HG03460 (cell line): ENCODE data around the gene TENM3.
A peak's percentile ranks its signal among the peaks of the same experiment; 100 is the strongest.

Experiments used
- ATAC-seq: cut with Tn5 transposase; IDR thresholded peaks from one replicate; pipeline ENCODE4 v1.9.1; 2021; ENCODE audit not compliant: unreplicated experiment

The TENM3 gene

DNA sequence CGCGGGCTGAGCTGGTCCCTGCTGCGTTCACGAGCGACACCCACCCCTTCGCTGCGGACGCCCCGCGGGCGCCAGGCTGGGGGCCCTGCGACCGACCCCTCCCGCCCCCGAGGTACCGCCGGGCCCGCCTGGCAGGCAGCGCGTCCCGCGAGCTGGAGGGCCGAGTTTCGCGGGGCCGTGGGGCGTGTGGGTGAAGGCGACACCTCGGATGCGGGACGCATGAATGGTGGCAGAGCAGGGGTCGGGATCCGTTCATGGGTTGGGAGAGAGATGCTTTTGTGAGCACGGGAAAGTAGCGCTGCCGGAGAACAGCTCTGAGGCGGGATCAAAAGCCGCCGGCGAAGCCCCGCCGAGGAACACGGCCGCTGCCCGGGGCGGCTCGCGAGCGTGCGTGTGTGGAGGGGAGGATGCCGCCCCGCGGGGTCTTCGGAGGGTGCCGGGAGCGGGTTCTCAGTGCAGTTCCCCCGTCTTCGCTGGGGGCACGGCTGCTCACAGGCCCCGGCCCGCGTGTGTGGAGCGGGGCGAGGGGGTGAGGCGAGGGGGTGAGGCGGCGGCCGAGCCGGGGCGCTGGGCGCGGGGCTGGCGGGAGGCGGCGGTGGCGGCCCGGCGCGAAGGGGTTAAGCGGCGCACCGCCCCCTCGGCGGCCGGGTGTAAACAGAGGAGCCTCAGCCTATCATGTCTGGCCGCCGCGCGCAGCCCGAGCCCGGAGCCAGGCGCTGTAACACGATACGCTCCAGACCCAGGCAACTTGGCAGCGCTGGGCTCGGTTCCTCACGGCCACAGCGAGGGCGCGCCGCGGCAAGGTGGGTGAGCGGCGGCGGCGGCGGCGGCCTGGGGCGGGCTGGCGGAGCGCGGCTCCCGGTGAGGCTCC lies 205.3 kb downstream of the TENM3 start:
- peak; percentile 64 for ATAC-seq

DNA sequence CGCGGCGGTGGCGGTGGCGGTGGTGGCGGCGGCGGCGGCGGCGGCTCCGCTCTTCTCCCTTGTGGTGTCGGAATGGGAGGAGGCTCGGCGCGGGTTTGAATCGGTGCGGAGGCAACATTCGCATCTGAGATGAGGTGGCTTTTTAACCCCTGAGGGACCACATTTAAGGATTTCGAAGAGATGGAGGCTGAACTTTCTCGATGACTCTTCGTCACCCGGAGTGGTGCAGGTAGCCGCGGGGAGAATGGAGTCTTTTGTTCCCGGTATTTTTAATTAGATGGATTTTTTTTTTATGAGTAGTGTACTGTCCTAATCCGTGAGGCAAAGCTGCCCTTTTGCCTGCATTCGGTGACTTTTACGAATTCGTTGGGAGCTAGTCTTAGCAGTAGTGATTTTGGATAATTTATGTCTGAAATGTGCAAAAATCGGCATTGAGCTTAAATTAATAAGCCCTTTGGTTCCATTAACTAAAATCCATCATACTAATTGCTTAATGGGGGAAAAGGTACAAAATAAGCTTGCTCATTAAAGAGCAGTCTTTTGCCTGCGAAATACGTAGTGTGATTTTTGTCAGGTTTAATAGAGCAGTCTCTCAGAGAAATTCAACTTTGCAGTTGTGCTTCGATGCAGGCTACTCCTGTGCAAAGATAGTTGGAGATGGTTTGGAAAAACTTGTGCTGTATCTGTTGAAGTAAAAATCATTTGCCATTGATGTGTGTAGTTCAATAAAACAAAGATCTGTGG lies 206.2 kb downstream of the TENM3 start:
- no peak for ATAC-seq

DNA sequence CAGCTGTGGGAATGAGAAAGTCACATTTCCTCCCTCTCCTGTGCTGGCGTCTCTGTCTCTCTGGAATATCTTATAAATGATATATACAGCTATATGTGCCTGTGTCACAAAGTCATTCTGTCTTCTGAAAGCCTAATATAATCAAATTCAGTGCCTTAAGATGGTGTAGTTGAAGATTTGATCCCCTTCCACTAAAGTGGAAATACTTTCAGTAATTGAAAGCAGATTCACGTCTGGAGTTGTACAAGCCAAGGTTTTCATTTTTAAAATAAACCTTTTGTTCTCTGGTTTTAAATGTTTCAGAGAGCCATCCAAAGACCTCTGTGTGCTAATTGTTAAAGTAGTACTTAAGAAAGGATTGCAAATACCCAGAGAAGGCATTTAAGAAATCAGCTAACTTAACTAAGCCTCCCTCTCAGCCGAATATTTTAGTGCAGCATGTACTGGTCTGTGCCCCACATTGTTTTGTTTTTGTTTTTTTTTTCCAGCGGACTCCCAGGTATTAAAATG lies 206.8 kb downstream of the TENM3 start:
- ATAC-seq, result no peak

DNA sequence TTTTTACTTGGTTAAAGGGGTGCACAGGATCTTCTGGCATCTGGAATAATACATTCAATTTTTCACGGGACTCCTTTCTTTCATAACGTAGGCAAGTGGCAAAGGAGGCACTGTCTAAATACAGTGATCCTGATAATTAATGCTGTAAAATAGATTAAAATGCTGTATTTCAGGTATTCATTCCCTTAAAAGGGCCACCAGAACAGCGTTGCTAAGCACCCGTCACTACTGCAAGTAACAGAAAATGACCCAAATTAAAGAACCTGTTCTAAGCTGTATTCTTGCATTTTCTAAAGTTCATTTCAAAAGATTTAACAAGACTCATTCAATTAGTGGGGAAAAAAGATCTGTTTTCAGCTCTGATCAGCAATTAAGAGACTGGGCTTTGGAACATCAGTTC lies 208.2 kb downstream of the TENM3 start:
- ATAC-seq, result no peak

DNA sequence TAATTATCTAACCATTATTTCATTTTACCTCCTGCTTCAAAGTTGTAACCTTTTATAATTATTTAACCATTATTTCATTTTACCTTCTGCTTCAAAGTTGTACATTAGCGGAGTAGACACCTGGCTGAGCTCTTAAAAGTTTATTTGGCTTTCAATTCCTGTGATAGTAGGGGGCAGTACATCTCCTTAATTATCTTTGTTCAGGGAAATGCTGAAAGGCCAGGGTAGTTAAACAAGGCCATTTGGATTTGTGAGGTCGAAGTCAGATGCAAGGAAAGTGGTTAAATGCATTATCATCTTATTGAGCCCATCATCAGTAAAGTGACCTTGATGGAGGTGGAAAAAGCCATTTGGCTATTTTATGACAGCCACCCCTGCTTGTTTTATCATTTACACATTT lies 210.6 kb downstream of the TENM3 start:
- ATAC-seq, result no peak

DNA sequence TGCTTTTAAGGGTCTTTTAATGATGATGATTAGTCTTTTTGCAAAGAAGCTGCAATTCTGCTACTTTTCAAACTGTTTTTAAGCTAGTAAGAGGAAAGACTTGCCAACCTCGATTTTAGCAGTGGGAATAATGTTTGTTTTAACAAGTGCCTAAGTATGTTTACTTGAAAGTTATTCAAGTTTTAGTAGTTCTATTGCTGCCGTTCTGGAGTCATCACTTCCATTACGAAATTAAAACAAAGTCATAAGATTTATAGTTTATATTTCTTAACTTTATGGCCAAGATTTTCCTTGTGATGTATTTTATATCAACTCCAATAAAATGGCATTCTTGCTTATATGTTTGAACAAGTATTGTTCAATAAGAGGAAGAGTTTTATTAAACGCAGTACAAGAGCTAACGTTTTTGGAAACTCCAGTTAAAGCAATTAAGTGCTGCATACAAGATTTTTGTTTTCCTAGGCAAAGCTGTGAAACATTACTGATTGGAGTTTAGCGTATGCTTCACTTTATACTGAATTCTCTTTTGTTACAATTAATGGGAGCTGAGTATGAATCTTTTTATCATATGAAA lies 211.3 kb downstream of the TENM3 start:
- ATAC-seq, result no peak

DNA sequence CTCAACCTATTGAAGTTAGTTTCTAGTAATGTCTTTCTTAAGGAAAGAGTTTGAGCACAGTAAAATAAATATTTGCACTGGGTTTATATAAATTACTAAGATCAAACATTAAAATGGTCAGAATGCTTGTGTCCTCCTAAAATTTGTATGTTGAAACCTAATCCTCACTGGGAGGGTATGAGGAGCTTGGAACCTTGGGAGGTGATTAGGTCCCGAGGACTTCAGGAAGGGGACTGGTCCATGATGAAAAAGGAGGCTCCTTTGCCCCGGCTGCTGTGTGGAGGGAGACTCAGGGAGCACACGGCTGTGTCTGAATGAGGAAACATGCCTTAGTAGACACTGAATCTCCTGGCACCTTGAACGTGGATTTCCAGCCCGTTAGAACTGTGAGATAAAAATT lies 221.9 kb downstream of the TENM3 start:
- ATAC-seq, result no peak

DNA sequence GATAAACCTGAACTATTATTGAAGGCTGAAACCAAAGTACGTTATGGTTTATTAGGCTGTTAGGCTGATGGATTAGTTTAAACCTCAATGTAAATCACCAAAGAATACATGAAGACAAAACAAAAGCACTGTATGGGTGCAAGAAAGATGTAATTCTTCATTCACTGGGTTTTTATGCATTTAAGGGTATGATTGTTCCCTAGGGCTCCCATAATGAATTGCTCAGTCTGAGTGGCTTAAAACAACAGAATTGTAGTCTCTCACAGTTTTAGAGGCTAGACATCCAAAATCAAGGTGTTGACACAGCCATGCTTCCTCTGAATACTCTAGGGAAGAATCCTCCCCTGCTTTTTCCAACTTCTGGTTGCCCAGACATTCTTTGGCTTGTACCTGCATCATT lies 222.8 kb downstream of the TENM3 start:
- ATAC-seq, result no peak

DNA sequence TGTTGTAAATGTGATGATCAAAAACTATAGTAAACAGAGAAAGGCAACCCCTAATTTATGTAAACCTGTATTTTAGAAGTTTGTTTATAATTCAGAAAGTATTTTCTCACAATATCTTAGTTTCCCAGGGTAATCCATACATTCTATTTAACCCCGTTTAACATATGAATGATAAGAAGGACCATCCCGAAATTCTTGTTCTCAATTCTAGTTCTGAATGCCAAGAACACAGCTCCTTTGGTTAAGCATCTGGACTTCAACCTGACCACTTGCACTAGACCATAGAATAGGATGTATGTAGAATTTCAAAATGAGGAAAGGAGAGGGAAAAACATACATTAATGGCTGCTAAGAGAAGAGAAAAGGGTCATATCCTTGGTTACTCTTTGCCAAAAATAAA lies 227.0 kb downstream of the TENM3 start:
- no peak for ATAC-seq

DNA sequence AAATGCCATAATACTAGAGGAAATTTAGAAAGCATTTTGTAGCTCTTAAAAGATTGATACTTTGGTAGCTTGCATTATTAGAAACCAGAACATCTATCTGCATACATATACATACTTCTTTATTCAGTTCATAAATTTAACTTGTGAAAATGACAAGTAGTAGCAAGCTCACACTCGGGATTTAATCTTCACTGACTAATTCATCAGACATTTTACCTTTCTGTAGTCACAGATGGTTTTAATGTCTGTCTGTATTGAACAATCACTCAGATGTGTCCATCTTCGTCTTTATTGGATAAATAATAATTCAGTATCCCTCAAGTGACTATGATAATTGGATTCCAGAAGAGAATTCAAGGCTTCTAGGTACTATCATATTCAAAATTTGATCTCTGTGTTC lies 232.3 kb downstream of the TENM3 start:
- ATAC-seq, result no peak

DNA sequence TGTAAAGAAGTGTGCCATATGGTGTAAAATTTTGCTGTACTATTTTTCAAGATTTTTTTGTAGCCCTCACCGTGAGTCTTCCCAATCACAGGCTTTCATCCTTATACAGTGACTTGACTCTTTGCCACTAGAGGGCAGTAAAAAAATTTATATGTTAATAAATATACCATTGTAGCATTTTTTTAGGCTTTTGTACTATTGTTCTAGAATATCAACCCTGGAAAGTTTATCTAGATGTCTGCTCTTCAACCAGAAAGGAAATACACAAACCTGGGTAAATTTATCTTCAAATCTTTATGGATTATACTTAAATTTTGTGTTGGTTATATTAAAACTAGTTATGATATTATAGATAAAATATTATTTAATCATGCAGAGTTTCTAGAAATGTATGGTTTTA lies 235.3 kb downstream of the TENM3 start:
- ATAC-seq, result peak; percentile 61

DNA sequence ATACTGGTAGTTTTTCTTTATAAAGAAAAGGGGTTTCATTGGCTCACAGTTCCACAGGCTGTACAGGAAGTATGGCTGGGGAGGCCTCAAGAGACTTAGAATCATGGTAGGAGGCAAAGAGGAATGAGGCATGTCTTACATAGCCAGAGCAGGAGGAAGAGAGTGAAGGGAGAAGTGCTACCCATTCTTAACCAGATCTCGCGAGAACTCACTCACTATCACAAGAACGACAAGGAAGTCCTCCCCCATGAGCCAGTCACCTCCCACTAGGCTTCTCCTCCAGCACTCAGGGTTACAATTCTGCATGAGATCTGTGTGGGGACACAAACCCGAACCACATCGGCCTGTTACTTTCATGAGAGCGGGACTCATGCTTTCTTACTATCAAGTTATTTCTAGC lies 240.5 kb downstream of the TENM3 start:
- no peak for ATAC-seq

DNA sequence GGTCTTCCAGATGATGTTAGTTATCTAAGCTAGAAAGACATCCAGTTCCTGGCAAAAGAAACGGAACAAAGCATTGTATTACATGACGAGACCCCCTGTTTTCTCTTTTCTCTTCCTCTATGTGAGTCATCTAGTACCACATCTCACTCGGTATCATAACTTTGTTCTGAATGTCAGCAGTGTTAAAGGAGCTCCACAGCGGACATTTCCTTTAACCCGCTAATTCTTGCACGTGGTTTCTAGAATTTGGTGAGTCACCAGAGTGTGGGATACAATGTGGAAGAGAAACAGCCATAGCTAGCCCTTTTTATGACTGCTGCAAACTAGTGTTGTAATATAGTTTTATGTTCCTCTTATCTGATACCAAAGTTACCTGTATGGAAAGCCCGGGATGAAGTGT lies 243.7 kb downstream of the TENM3 start:
- no peak for ATAC-seq

DNA sequence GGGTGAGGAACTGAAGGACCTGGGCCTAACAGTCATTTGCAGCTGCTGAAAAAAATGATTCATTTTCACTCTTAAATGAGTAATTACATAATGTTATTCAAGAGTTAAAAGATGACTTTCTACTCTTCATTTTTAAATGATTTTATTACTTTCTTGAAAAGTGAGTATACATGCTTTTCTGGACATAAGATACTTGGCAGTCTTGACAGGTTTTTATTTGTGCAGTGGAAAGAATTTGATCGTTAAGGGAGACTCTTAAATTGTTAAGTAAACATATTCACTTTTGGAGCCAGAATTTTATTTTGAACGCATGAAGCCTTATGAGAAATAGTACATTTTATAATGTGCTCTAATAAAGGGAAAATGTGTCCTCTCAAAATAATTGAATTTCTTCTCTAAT lies 245.7 kb downstream of the TENM3 start:
- no peak for ATAC-seq

DNA sequence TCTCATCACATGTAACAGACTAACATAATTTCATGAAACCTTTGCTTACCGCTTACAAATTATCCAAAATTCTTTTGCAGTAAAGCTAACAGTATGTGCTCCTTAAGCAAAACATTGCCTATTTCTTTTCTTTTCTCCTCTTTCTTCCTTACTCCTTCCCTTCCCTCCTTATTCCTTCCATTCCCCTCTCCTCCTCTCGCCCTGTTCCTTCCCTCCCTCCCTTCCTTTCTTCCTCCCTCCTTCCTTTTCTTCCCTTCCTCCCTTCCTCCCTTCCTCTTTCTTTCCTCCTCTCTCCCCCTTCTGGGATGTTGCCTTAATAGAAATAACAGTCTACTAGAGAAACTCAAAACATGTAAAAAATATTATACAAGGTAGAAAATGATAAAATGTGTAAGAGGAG lies 246.4 kb downstream of the TENM3 start:
- ATAC-seq, result no peak

DNA sequence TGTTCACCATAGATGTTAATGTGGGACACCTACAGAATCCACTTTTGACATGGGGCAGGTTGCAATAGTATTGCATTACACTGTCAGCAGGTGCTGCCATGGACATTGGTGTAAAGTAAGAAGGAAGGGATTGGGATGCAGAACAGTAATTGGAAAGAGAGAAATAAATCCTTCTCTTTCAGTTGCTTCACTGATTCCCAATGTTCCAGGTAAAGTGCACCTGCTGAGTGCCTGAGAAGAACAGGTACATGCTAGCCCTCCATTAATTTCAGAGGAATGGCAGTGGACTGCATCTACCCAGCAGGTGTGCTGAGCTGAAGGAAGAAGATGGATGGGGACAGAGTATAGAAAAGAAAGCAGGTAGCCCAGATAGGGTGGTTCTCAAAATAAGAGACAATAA lies 248.5 kb downstream of the TENM3 start:
- ATAC-seq, result no peak

DNA sequence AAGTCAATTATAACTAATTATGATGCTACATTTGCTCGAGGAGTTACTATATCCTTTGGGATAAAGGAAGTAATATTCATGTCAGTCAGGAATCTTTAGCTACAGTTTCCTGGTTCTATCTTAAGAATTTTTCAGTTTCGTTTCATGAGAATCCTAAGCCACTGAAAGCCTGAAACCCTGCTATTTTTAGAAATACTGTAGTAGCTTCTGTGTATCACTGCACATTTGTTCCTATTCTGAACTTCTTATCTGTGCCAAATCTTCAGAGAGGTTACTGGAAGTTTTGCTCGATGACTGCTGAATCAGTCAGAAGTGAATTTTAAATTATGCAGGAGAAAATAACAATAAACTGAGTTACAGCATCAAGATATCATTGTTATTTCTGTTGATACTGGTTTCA lies 249.2 kb downstream of the TENM3 start:
- ATAC-seq, result no peak

DNA sequence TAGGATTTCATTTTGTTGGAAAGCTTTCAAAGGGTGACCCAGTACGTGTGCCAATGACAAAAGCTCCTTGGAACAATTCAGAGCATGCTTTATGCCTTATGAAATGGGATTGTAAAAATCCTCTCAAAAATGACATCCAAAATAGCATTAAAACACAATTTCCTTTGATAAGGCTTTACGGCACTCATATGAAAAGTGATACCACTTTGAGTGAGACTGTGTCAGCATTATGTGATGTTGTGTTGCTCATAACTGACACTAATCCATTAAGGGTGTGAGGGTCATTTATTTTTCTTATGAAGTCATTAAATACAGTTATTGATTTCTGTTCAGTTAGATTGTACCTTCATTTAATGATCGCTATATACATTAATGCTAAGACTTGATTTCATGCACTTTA lies 250.2 kb downstream of the TENM3 start:
- no peak for ATAC-seq

DNA sequence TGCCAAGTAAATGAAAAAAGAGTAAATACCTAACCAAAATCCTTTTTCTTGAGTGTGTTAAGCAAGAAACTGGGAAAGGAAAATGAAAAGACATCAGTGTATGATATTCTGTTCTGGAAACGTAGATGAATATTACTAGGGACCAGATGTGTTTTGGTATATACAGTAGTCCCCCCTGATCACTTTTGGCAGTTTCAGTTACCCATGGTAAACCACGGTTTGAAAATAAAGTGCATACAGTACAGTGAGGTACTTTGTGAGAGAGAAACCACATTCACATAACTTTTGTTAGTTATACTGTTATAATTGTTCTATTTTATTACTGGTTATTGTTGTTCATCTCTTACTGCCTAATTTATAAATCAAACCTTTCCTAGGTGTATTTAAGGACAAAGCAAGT lies 250.9 kb downstream of the TENM3 start:
- no peak for ATAC-seq

DNA sequence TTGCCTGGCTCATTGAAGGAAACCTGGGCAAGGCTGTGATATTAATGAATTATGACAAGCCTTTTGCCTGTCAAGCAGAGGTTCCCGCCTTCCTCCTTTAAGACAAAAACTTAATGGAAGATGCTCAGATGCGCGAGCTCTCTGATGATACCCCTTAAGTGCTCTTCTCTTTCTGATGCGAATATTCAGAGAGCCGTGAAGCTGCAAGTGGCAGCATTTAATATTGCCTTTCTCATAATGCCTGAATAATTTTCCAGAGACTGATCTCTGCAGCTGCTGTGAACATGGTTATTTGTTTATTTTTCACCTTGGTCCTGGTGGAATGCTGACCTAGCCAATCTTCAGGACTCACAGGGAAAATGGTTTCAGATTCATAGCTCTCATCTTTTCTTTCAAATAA lies 251.8 kb downstream of the TENM3 start:
- no peak for ATAC-seq

DNA sequence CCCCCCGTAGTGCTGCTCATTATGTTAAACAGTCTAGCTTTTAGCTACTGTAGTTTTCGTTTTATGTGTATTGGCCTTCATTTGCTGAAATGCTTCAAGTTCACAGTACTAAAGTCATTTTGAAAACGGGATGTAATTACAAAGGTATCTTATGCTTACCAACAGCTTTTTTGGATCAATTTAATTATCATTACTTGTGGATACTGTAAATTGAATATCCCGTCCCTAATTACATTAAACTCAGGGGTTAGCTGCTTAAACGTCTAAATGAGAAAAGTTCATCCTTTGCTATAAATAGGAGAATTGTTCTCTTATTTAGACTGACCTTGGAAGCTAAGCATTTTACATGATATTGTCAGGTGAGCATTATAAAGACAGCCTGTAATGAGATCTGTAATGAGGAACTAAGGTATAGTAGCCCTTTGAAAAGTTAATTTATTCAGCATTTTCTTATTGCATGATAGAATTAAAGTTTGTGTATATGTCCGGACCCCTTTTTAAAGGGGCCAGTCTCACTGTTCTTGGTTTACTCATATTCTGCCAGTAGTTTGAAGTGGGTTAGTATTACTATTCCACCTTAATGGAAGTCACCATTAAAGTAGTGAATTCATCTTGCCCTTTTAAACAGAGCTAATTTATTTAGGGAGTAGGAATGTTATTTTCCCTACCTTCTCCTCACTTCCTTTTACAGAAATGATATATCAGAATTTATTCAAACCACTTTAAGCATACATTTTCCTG lies 252.6 kb downstream of the TENM3 start:
- no peak for ATAC-seq
